Tongue (tissue), 2 donors: ENCODE results near the gene KCTD13. TPM values are rescaled to one million over a fixed set of nuclear protein-coding genes. Genes with fewer than 3 reads are reported as not detected.
"Not testable (repeated sequence)": the region's sequence is repeated elsewhere in the genome, so short reads cannot be mapped to it uniquely, and the experiment has no call there.

Source experiments
- DNase-seq: peaks from one replicate; pipeline ENCODE4 v3.0.0-alpha.2; 2015
- total RNA-seq: library from RNA; depleted of rRNA; stranded (reverse); fragments of >200 nt; gene quantifications from one replicate; pipeline ENCODE4 v1.2.3, GENCODE V29; 2014

Gene KCTD13
- total RNA-seq, 1 donor from 2014 or later: 8.7 TPM

DNA sequence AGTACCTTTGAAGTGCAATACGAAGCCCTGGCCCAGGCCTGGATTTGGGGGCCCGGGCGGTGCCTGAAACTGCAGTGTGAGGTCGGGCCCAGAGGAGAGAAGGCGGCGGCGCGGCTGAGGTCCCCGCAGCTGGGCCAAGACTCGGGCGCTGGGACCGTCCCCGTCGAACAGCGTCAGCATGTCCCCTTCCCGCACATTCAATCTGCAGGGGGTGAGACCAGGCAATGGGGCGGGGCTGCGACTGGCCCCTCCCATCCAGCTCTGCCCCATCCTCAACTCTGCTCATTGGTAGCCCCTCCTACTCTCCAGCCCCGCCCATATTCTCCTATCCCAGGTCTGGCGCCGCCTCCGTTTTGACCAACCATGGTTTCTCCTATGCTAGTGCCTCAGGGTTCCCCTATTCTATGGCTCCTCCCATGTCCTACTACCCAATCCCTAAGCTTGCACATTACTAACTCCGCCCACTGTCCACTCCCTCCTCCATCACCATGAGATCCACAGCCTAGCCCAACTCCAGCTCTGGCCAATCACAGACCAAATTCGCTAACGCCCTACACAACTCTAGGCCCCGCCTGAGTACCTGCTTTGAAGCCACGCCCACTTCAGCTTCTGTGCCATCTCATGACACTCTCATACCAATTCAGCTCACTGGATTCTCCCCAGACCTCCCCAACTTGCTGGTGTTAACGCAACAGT, 48.6 kb downstream of the KCTD13 start:
- no peak for DNase-seq

DNA sequence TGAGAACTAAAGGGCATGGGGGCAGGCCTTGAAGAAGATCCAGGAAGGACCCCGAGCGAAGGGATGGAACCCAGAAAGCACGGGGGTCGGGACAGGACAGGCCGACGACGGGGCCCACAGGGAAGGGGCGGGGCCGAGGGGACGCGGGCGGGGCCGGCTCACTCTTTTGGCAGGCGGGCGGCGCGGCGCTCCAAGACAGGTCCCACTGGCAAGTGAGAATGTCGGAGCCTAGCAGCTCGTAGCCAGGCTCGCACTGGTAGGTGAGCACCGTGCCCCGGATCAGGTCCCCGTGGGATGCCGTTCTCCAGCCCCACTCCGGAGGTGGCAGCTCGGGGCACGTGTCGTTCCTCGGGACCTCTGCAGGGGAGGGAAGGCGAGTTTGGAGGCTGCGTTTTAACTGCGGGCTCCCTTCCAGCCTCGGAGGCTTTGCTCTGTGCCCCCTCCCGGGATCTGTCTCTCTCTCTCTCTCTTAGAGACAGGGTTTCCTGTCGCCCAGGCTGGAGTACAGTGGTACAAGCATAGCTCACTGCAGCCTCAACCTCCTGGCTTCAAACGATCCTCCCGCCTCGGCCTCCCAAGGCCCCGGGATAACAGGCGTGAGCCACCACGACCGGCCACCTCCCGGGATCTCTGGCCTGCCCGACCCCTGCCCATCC, 49.3 kb downstream of the KCTD13 start:
- DNase-seq: no peak

GRCh38 chr16:29876217-29876593, 49.8 kb downstream of the KCTD13 start:
- no peak for DNase-seq

- DNase-seq: no peak
Observed at GRCh38 chr16:29875206-29875605, 50.8 kb downstream of the KCTD13 start.

DNA sequence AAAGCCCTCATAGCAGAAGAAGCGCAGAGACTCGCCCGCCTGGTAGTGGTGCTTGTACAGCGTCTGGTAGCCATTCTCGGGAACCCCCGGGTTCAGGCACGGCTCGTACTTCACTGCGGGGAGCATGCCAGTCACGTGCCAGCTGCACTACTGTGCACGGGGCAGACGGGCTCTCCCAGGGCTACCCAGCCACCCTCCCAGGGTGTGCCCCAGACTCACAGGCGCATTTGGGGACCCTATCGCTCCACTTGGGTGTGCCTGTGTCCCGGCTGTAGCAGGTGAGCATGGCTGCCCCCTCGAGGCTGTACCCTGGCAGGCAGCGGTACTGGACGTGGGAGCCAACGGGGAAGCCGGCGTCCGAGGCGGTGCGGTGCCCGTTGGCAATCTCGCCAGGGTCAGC, 52.7 kb downstream of the KCTD13 start:
- no peak for DNase-seq

DNA sequence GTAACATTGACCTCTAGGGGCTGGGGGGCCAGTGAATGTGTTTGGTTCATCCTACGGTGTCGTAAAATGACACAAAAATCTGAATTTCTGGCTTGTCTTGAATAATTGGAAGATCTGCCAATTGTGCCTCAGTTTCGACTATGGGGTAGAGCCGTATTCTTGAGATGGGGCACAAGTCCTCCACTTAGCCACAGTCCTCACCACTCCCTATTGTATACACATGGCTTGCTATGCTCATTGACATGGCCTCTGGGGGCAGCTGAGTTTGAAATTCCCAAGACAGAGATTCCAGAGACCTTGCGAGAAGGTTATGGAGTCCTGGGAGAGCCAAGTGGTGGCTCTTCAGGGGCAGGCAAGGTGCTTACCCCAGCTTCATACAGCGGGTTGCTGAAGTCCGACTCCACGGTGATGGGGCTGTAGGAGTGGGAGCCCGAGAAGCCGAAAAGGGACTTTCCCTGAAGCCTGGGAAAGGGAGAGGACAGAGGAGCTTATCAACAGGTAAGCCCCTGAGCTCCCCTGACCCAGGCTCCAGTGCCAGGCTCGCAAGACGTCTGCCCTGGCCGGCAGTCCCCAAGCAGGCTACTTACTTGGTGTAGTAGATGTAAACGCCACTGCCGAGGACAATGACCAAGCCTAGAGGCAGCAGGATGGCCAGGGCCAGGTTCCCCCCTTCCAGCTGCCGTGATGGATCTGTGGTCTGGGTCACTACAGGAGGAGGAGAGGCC, 54.0 kb downstream of the KCTD13 start:
- DNase-seq: no peak

GRCh38 chr16:29869067-29869466, 57.0 kb downstream of the KCTD13 start:
- DNase-seq: not testable (repeated sequence)

DNA sequence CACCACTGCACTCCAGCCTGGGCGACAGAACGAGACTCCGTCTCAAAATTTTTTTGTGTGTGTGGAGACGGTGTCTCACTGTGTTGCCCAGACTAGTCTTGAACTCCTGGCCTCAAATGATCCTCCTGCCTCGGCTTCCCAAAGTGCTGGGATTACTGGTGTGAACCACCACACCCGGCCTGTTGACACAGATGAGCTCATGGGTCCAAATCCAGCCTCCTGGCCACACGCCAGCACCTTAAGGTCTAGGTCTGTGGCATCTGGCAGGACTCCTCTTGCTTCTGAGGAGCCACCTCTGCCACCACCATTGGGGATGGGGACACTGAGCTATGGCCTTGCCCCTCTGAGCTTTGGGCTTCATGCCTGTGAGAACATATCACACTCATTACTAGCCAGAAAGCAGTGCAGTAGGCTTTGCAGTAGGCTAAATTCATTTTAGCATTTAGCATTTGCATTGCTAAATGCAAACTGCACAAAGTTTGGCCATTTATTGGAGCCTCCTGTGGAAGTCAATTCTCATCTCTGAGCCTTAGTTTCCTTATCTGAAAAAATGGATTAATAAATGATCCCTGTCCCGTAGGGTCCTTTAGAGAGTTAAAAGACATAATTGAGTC, 57.5 kb downstream of the KCTD13 start:
- no peak for DNase-seq

DNA sequence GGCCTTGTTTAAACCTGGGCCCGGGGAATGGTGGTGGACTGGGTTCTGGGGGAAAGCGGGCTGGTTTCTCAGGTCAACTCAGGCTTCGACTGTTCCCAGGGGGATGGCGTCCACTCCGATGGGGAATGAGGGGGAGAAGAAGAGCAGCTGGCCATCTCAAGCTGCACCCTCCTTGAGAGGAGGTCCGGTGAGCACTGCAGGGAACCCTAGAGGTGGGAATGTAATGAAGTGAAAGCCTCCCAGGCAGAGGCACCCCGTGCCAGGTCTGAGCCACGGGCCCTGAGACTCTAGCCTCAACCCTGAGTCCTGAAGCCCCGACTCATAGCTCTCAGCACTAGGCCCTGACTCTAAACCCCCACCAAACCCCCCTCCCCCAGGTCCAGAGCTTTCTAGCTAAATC, 61.8 kb downstream of the KCTD13 start:
- DNase-seq: no peak

GRCh38 chr16:29863669-29863984, 62.4 kb downstream of the KCTD13 start:
- no peak for DNase-seq

- DNase-seq: peak; percentile 99
Observed at GRCh38 chr16:29862884-29863668, 63.0 kb downstream of the KCTD13 start, which contains the start of gene CDIPT. Gene CDIPT (minus strand): TSS chr16:29863226. CDS start chr16:29862857, 369 bp downstream.

DNA sequence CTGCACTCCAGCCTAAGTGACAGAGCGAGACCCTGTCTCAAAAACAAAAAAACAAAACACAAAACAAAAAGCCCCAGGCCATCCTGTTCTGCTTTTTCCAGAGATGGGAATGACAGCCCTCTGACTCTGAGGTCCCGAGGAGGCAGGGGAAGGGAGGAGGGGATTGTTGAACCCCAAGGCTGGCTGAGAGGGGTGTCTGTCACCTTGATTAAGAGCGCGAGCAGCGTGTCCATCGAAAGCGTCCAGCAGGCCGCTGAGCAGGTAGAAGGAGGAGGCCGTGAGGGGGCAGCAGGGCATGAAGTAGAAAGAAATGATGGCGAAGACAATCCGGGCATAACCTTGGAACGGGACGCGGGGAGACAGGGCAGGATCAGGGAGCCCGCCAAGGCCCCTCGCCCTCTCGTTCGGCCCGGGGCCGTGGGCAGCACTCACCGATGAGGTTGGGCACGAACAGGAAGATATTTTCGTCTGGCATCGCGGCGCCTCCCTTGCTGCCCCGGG, 63.6 kb downstream of the KCTD13 start:
- DNase-seq: peak; percentile 16

DNA sequence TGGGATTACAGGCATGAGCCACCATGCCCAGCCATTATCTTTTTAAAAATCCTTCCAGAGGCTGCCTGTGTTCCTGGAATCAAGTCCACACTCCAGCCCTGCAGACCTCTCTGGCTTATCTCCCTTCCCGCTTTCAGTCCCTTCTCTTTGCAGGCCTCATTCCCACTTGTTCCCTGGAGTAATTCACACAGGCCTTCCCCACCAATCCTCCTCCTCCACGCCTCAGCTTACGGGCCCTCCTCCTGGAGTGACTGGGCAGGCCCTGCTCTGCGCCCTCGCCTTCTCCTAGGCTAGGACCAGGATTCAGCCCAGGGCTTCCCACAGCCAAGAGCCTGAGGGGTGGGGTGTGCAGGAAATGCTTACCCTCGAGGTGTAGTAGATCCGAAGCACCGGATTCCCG, 65.8 kb downstream of the KCTD13 start:
- DNase-seq: no peak

- no peak for DNase-seq
Observed at GRCh38 chr16:29858974-29859373, 67.1 kb downstream of the KCTD13 start.

GRCh38 chr16:29858149-29858849, 67.7 kb downstream of the KCTD13 start:
- no peak for DNase-seq

DNA sequence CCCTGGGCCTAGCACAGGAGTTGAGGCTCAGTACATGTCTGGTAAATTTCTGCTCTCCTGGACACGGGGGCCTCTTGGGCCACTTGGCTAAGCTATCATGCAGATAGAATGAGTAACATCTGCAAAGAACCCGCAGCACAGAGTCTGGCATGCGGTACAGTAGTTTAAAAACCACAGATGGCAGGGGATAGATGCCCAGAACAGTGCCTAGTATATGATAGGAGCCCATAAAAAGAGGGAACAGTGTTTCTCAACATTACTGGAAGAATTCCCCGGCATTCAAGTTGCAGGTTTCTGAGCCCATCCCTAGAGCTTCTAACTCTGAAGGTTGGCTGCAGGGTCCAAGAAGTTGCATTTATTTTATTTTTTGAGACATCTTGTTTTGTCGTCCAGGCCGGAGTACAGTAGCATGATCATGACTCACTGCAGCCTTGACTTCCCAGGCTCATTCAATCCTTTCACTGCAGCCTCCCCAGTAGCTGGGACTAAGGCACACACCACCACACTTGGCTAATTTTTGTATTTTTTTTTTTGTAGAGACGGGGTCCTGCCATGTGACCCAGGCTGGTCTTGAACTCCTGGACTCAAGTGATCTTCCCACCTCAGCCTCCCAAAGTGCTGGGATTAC, 68.8 kb downstream of the KCTD13 start:
- DNase-seq: no peak
